Muscle of back (tissue), 11 donors: Measurements from ENCODE around the gene NPHS1. TPM values are rescaled to one million over a fixed set of nuclear protein-coding genes. Genes with fewer than 3 reads are reported as not detected.
"Not testable (repeated sequence)": the region's sequence is repeated elsewhere in the genome, so short reads cannot be mapped to it uniquely, and the experiment has no call there.

Experiments used
- DNase-seq, 3 donors: peaks; one replicate each; pipeline versions ENCODE4 v3.0.0 to v3.0.0-alpha.2; 2013
- polyA plus RNA-seq, 10 donors: library from polyadenylated mRNA; unstranded; fragments of 120-200 nt; gene quantifications; one replicate each; pipeline ENCODE4 v1.2.1, GENCODE V29; 2013; ENCODE audit not compliant: insufficient read length in 10 of 10

Gene NPHS1
- polyA plus RNA-seq, 10 donors, result 0.09 to 0.52 (median 0.15) TPM; not detected in 2

GRCh38 chr19:35851213-35852028 is 883 bp downstream of the NPHS1 start:
- DNase-seq, result no peak

GRCh38 chr19:35848919-35849505 is 3.3 kb downstream of the NPHS1 start:
- no peak for DNase-seq

- no peak for DNase-seq
Observed at GRCh38 chr19:35848486-35848885, 3.8 kb downstream of the NPHS1 start.

GRCh38 chr19:35847911-35848310 is 4.4 kb downstream of the NPHS1 start:
- no peak for DNase-seq

GRCh38 chr19:35846038-35846668 is 6.2 kb downstream of the NPHS1 start:
- DNase-seq, result no peak

GRCh38 chr19:35845215-35846037 is 6.9 kb downstream of the NPHS1 start:
- DNase-seq, result peak in 1 of 3 donors; percentile 37

GRCh38 chr19:35844482-35845214 is 7.7 kb downstream of the NPHS1 start:
- DNase-seq, result no peak

- no peak for DNase-seq
Observed at GRCh38 chr19:35843676-35844481, 8.4 kb downstream of the NPHS1 start.

- DNase-seq, result no peak
Observed at GRCh38 chr19:35842666-35843272, 9.5 kb downstream of the NPHS1 start.

GRCh38 chr19:35841961-35842595 is 10.2 kb downstream of the NPHS1 start:
- DNase-seq, result no peak

GRCh38 chr19:35836096-35836495 is 16.2 kb downstream of the NPHS1 start:
- DNase-seq, result not testable (repeated sequence)

- DNase-seq, result no peak
Observed at GRCh38 chr19:35833972-35834371, 18.3 kb downstream of the NPHS1 start.

- no peak for DNase-seq
Observed at GRCh38 chr19:35832054-35832453, 20.2 kb downstream of the NPHS1 start.

- DNase-seq, result no peak
Observed at GRCh38 chr19:35830986-35831385, 21.3 kb downstream of the NPHS1 start.

- DNase-seq, result peak; percentile 57 to 88 (median 87)
Observed at GRCh38 chr19:35828692-35829301, 23.5 kb downstream of the NPHS1 start.

- DNase-seq, result no peak
Observed at GRCh38 chr19:35824150-35824549, 28.2 kb downstream of the NPHS1 start.

GRCh38 chr19:35822579-35822978 is 29.7 kb downstream of the NPHS1 start:
- DNase-seq, result no peak

- DNase-seq, result no peak
Observed at GRCh38 chr19:35818445-35818844, 33.9 kb downstream of the NPHS1 start.

GRCh38 chr19:35816846-35817245 is 35.5 kb downstream of the NPHS1 start:
- DNase-seq, result no peak
